Suprapubic skin (tissue), 4 donors: ENCODE results near the gene TNFSF8. TPM values are rescaled to one million over a fixed set of nuclear protein-coding genes. Genes with fewer than 3 reads are reported as not detected.

Source experiments
- DNase-seq, 2 donors: peaks; one replicate each; pipeline ENCODE4 v3.0.0-alpha.2; 2019; ENCODE audit warnings: low spot score in 2 of 2
- H3K27ac ChIP-seq: fragments of 200-600 bp; sonication (generic); one replicate; pipeline ENCODE4 v1.5.1; 2019
- H3K27me3 ChIP-seq: fragments of 200-600 bp; sonication (generic); one replicate; pipeline ENCODE4 v1.5.1; 2019
- H3K36me3 ChIP-seq: fragments of 200-600 bp; sonication (generic); one replicate; pipeline ENCODE4 v1.5.1; 2019
- H3K4me1 ChIP-seq: fragments of 200-600 bp; sonication (generic); one replicate; pipeline ENCODE4 v1.5.1; 2019
- H3K4me3 ChIP-seq: fragments of 200-600 bp; sonication (generic); one replicate; pipeline ENCODE4 v1.5.1; 2019; ENCODE audit warnings: mild to moderate bottlenecking
- H3K9me3 ChIP-seq: fragments of 200-600 bp; sonication (generic); one replicate; pipeline ENCODE4 v1.5.1; 2019
- EP300 ChIP-seq: sonication (generic); formaldehyde crosslinking; IDR thresholded peaks from one replicate; pipeline ENCODE4 v1.6.1; 2017; ENCODE audit warnings: antibody characterized with exemption
- POLR2A ChIP-seq, 2 donors: fragments of 450-650 bp; IDR thresholded peaks; one replicate each; pipeline ENCODE4 v1.6.1; 2017; ENCODE audit warnings: antibody characterized with exemption in 2 of 2, mild to moderate bottlenecking in 2 of 2, moderate library complexity in 2 of 2
- POLR2AphosphoS5 ChIP-seq, 3 donors: sonication (generic); formaldehyde crosslinking; IDR thresholded peaks; one replicate each; pipeline ENCODE4 v1.6.1; 2017; ENCODE audit warnings: antibody characterized with exemption in 3 of 3
- WGBS: methylation state at CpG from one replicate; pipeline ENCODE4 v1.1.5; 2018; 5-methylcytosine and 5-hydroxymethylcytosine counted together
- total RNA-seq, 4 donors: library from RNA; depleted of rRNA; stranded (reverse); fragments of >200 nt; gene quantifications; one replicate each; pipeline ENCODE4 v1.1.0, GENCODE V29; 2016
- TF ChIP-seq, protein P1 (sequence below), 2 donors: fragments of 200-600 bp in 1 of 2; fragments of 450-650 bp in 1 of 2; sonication (generic) in 1 of 2; IDR thresholded peaks; one replicate each; pipeline ENCODE4 v1.5.1; 2016 to 2019; ENCODE audit warnings: antibody characterized with exemption in 2 of 2, mild to moderate bottlenecking in 1 of 2, moderate library complexity in 1 of 2

TNFSF8 gene
- total RNA-seq, 4 donors from 2014 or later, result 0.23 to 4.0 (median 1.4) TPM

DNA sequence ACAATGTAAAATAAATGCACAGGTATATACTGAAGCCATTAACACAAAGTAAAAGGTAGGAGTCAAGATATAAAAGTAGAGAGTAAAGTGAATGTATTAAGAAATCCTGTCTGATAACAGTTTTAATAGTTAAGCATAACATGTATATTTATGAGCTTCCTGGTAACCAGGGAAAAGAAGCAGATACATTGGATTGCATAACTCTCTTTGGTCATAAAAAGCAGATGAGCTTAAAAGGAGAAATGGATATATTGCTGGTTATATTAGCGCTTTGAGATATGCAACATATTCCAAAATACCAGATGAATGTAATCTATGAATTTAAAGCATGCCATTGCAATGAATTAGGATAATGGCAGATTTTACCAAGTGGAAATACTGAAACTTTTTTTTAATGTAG lies 6.2 kb upstream of the TNFSF8 start:
- Histone ChIP-seq H3K27ac (no peak overlapping the region), H3K9me3 (no peaks in the 10 kb centered on the region), H3K36me3 (no peaks in the 10 kb centered on the region), H3K4me1 (no peaks in the 10 kb centered on the region), H3K27me3 (peaks cover 2% of the 10 kb centered on the region), H3K4me3 (no peak overlapping the region)
- 55% methylated on average over 1 of the region's 1 CpG for WGBS
- TF ChIP-seq, protein P1, sequence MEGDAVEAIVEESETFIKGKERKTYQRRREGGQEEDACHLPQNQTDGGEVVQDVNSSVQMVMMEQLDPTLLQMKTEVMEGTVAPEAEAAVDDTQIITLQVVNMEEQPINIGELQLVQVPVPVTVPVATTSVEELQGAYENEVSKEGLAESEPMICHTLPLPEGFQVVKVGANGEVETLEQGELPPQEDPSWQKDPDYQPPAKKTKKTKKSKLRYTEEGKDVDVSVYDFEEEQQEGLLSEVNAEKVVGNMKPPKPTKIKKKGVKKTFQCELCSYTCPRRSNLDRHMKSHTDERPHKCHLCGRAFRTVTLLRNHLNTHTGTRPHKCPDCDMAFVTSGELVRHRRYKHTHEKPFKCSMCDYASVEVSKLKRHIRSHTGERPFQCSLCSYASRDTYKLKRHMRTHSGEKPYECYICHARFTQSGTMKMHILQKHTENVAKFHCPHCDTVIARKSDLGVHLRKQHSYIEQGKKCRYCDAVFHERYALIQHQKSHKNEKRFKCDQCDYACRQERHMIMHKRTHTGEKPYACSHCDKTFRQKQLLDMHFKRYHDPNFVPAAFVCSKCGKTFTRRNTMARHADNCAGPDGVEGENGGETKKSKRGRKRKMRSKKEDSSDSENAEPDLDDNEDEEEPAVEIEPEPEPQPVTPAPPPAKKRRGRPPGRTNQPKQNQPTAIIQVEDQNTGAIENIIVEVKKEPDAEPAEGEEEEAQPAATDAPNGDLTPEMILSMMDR (IDR thresholded peaks at IDR 0.05), result no peak
- TF ChIP-seq POLR2A (IDR thresholded peaks at IDR 0.05), result no peak
- TF ChIP-seq EP300, result no peak
- no peak for TF ChIP-seq POLR2AphosphoS5 (IDR thresholded peaks at IDR 0.05)
- DNase-seq, result no peak

DNA sequence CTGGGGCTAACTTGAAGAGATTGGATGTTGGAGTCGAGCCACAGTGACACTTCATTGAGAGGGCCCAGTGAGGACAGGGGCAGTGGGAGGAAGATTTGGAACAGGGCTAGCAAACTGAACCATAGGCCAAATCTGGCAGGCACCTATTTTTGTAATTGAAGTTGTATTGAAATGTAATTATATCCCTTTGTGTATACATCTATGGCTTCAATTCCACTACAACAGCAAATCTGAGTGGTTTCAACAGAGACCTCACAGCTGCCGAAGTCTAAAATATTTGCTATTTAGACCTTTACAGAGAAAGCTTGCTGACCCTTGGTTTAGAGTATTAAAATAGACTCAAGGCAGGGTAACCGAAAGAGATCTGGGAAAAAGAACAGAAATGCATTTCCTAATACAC lies 4.7 kb upstream of the TNFSF8 start:
- H3K4me1 ChIP-seq, result no peaks in the 10 kb centered on the region
- DNase-seq, result no peak
- H3K27ac ChIP-seq, result no peak overlapping the region
- no peaks in the 10 kb centered on the region for H3K9me3 ChIP-seq
- WGBS, result 96% methylated on average over 3 of the region's 3 CpGs
- H3K4me3 ChIP-seq, result no peak overlapping the region
- H3K27me3 ChIP-seq, result peaks cover 2% of the 10 kb centered on the region
- H3K36me3 ChIP-seq, result no peaks in the 10 kb centered on the region
- TF ChIP-seq, protein P1 (IDR thresholded peaks at IDR 0.05), result no peak
- TF ChIP-seq POLR2AphosphoS5 (IDR thresholded peaks at IDR 0.05), result no peak
- no peak for TF ChIP-seq EP300
- no peak for TF ChIP-seq POLR2A (IDR thresholded peaks at IDR 0.05)

DNA sequence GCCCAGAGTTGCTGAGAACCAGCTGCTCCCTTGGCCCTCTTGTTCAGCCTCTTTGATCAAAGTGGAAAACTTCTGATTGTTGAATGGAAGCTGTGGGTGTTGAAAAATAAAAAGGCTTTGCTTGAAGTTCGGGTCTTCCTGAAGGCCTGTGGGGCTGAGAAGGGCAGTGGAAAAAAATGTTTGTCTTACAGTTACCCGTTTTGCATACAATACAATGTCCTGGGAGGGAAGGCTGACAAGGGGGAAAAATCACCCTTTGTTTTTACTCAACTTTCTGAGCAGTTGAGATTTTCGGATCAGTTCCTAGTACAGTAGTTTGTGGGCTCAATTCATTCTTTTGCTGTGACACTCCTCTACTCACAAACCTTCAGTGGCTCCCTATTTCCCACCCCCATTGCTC lies 2.1 kb upstream of the TNFSF8 start:
- no peaks in the 10 kb centered on the region for H3K9me3 ChIP-seq
- H3K4me3 ChIP-seq, result no peak overlapping the region
- no peak for DNase-seq
- no peaks in the 10 kb centered on the region for H3K36me3 ChIP-seq
- H3K27me3 ChIP-seq, result peaks cover 10% of the 10 kb centered on the region
- H3K4me1 ChIP-seq, result no peaks in the 10 kb centered on the region
- no peak overlapping the region for H3K27ac ChIP-seq
- 73% methylated on average over 3 of the region's 3 CpGs for WGBS
- no peak for TF ChIP-seq POLR2AphosphoS5 (IDR thresholded peaks at IDR 0.05)

DNA sequence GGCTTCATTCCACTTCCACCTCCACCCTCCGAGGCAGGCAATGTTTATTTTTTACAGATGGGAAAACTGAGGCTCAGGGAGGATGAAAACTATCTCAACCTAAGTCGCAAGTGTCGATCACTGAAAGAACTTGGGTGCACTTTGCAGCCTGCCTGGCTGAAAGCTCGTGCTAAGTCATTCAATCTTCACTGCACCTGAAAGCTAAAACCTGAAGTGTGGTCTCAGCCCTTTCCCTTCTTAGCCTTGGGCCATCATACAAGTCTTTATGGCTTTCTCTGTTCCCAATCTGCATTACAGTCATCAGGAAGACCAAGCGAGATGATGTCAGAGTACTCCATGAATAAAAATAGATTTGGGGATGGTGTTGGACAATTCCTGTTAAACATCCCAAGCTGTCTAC lies 1.0 kb upstream of the TNFSF8 start:
- Histone ChIP-seq H3K27me3 (peaks cover 14% of the 10 kb centered on the region), H3K9me3 (no peaks in the 10 kb centered on the region), H3K27ac (no peak overlapping the region), H3K36me3 (no peaks in the 10 kb centered on the region), H3K4me3 (no peak overlapping the region), H3K4me1 (no peaks in the 10 kb centered on the region)
- TF ChIP-seq POLR2A (IDR thresholded peaks at IDR 0.05) (no peak), POLR2AphosphoS5 (IDR thresholded peaks at IDR 0.05) (no peak), EP300 (no peak)
- TF ChIP-seq, protein P1 (IDR thresholded peaks at IDR 0.05), result no peak
- 85% methylated on average over 5 of the region's 5 CpGs for WGBS
- no peak for DNase-seq

DNA sequence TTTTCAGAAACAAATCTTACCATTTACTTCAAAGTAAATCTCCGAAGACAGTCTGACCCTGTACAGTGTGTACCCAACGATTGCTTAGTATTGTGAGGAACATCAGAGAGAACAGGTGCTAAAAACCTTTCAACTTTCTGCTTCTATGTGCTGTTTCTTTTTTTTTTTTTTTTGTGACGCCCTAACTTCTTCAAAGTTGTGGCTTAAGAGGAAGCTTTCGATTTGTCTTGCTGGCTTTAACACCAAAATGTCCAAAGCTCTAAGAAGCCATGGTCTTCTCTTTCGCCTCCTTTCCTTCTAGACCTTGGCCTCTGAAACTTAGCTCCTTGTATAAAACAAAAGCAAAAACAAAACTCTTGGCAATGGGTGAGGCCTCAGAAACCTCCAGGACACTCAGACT lies 1.2 kb downstream of the TNFSF8 start:
- no peaks in the 10 kb centered on the region for H3K36me3 ChIP-seq
- TF ChIP-seq POLR2AphosphoS5 (IDR thresholded peaks at IDR 0.05), result no peak
- no peak for TF ChIP-seq EP300
- TF ChIP-seq, protein P1 (IDR thresholded peaks at IDR 0.05), result no peak
- TF ChIP-seq POLR2A (IDR thresholded peaks at IDR 0.05), result no peak
- DNase-seq, result no peak
- H3K27ac ChIP-seq, result peak overlapping the region; percentile 67
- H3K9me3 ChIP-seq, result no peaks in the 10 kb centered on the region
- WGBS, result 76% methylated on average over 5 of the region's 5 CpGs
- H3K4me1 ChIP-seq, result no peaks in the 10 kb centered on the region
- H3K4me3 ChIP-seq, result peak overlapping the region; percentile 26
- H3K27me3 ChIP-seq, result peaks cover 24% of the 10 kb centered on the region

DNA sequence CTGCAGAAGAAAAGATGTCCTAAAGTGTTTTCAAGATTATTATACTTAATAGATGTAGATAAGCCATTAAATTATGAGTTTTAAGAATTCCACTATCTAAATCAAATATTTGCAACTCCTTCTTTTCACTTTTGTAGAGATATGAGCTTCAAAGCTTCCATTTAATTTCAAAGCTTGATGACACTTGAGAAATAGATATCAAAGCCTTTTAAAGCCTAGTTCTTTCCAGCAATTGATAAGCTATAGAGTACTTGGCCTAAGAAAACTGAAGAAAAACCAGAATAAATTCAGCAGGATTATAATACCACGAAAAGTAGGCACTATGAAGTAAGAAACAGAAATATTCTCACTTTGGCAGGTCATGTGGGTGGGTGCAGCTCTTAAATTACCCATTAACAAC lies 1.7 kb downstream of the TNFSF8 start:
- H3K36me3 ChIP-seq, result no peaks in the 10 kb centered on the region
- 86% methylated on average over 1 of the region's 1 CpG for WGBS
- peak overlapping the region; percentile 67 for H3K27ac ChIP-seq

More for the DNA sequence above, 1.7 kb downstream of the TNFSF8 start:
- H3K4me3 ChIP-seq, result peak overlapping the region; percentile 26
- no peaks in the 10 kb centered on the region for H3K4me1 ChIP-seq
- no peak for DNase-seq
- H3K9me3 ChIP-seq, result no peaks in the 10 kb centered on the region
- TF ChIP-seq, protein P1 (IDR thresholded peaks at IDR 0.05), result no peak
- TF ChIP-seq EP300, result no peak
- TF ChIP-seq POLR2AphosphoS5 (IDR thresholded peaks at IDR 0.05), result no peak
- TF ChIP-seq POLR2A (IDR thresholded peaks at IDR 0.05), result no peak
- H3K27me3 ChIP-seq, result peaks cover 24% of the 10 kb centered on the region
